HEK293 (cell line): ENCODE results near the gene ZNF181.

Experiments used
- CTCF ChIA-PET: fragments of 350-600 bp; formaldehyde crosslinking; extraction: SDS; loops from one replicate; lab custom pipeline; 2021; ENCODE audit warnings: antibody characterized with exemption; lab: Yijun Ruan, JAX
- POLR2A ChIA-PET: fragments of 300-600 bp; formaldehyde crosslinking; extraction: SDS; loops from one replicate; lab custom pipeline; 2020; ENCODE audit warnings: antibody characterized with exemption, inconsistent platforms; lab: Yijun Ruan, JAX
- H3K27ac ChIP-seq: fragments of 200-500 bp; sonication (Bioruptor generic); 2 replicates; pipeline ENCODE4 v1.5.1; 2014; ENCODE audit warnings: low read depth, low read length, control low read depth, inconsistent platforms; ENCODE audit errors: extremely low read depth
- H3K36me3 ChIP-seq, 2 experiments: fragments of 200-500 bp in 1 of 2; sonication (Bioruptor generic) in 1 of 2; 1 replicate in 1 of 2; 2 replicates in 1 of 2; pipeline ENCODE4 v1.5.1; 2014 to 2017; ENCODE audit warnings: inconsistent platforms in 2 of 2, low read length in 2 of 2; ENCODE audit not compliant: control insufficient read depth in 2 of 2, insufficient read depth in 1 of 2
- H3K4me1 ChIP-seq: fragments of 200-500 bp; sonication (Bioruptor generic); 2 replicates; pipeline ENCODE4 v1.5.1; 2014; ENCODE audit warnings: mild to moderate bottlenecking, low read length, inconsistent platforms; ENCODE audit not compliant: control insufficient read depth, insufficient read depth
- H3K4me3 ChIP-seq: 2 replicates; pipeline ENCODE4 v1.5.1; 2011; ENCODE audit warnings: low read depth, mild to moderate bottlenecking, control low read depth, low read length, moderate library complexity
- H3K9me3 ChIP-seq: fragments of 200-500 bp; sonication (Bioruptor generic); 2 replicates; pipeline ENCODE4 v1.5.1; 2014; ENCODE audit warnings: low read depth, low read length, inconsistent platforms; ENCODE audit not compliant: control insufficient read depth, insufficient read depth
- EGR2 ChIP-seq: fragments of 450-650 bp; formaldehyde crosslinking; IDR thresholded peaks from 2 replicates; pipeline ENCODE4 v1.5.1; 2016; ENCODE audit warnings: low read depth, missing biosample characterization, missing genetic modification characterization
- HOXD13 ChIP-seq: sonication (generic); formaldehyde crosslinking; IDR thresholded peaks from 2 replicates; pipeline ENCODE4 v1.8.0; 2022; ENCODE audit warnings: missing genetic modification reagents, borderline replicate concordance
- KLF1 ChIP-seq: fragments of 450-650 bp; formaldehyde crosslinking; IDR thresholded peaks from 2 replicates; pipeline ENCODE4 v1.5.1; 2016; ENCODE audit warnings: missing biosample characterization, missing genetic modification characterization
- TCF7L2 ChIP-seq: IDR thresholded peaks from 2 replicates; pipeline ENCODE4 v1.6.1; 2011; ENCODE audit warnings: low read depth, mild to moderate bottlenecking, inconsistent platforms, low read length, moderate library complexity, borderline replicate concordance
- ZBTB26 ChIP-seq: fragments of 450-650 bp; formaldehyde crosslinking; optimal IDR thresholded peaks from 2 replicates; pipeline ENCODE3; 2016; ENCODE audit warnings: missing biosample characterization, mild to moderate bottlenecking, missing genetic modification characterization
- ZBTB48 ChIP-seq: fragments of 450-650 bp; formaldehyde crosslinking; IDR thresholded peaks from 2 replicates; pipeline ENCODE4 v1.5.1; 2016; ENCODE audit warnings: missing biosample characterization, missing genetic modification characterization
- ZBTB49 ChIP-seq: fragments of 450-650 bp; formaldehyde crosslinking; IDR thresholded peaks from 2 replicates; pipeline ENCODE4 v1.5.1; 2016; ENCODE audit warnings: missing biosample characterization, missing genetic modification characterization, low read depth
- ZBTB7A ChIP-seq: fragments of 450-650 bp; formaldehyde crosslinking; IDR thresholded peaks from 2 replicates; pipeline ENCODE4 v1.5.1; 2016; ENCODE audit warnings: low read depth, missing biosample characterization, missing genetic modification characterization
- ZNF146 ChIP-seq: fragments of 450-650 bp; formaldehyde crosslinking; IDR thresholded peaks from 2 replicates; pipeline ENCODE4 v1.5.1; 2016; ENCODE audit warnings: missing biosample characterization, missing genetic modification characterization
- ZNF169 ChIP-seq: fragments of 450-650 bp; formaldehyde crosslinking; IDR thresholded peaks from 2 replicates; pipeline ENCODE4 v1.5.1; 2016; ENCODE audit warnings: missing biosample characterization, missing genetic modification characterization
- ZNF184 ChIP-seq: fragments of 450-650 bp; IDR thresholded peaks from 2 replicates; pipeline ENCODE4 v1.5.1; 2018; ENCODE audit warnings: missing biosample characterization, mild to moderate bottlenecking, missing genetic modification characterization
- ZNF391 ChIP-seq: fragments of 450-650 bp; formaldehyde crosslinking; IDR thresholded peaks from 2 replicates; pipeline ENCODE4 v1.5.1; 2016; ENCODE audit warnings: low read depth, missing biosample characterization, missing genetic modification characterization, borderline replicate concordance
- ZNF510 ChIP-seq: fragments of 450-650 bp; formaldehyde crosslinking; IDR thresholded peaks from 2 replicates; pipeline ENCODE4 v1.5.1; 2018; ENCODE audit warnings: mild to moderate bottlenecking, missing genetic modification characterization, missing biosample characterization; ENCODE audit not compliant: insufficient replicate concordance
- ZNF529 ChIP-seq: fragments of 450-650 bp; formaldehyde crosslinking; IDR thresholded peaks from 2 replicates; pipeline ENCODE4 v1.5.1; 2017; ENCODE audit warnings: missing genetic modification characterization, missing biosample characterization; ENCODE audit not compliant: insufficient replicate concordance
- ZNF548 ChIP-seq: fragments of 450-650 bp; formaldehyde crosslinking; IDR thresholded peaks from 2 replicates; pipeline ENCODE4 v1.5.1; 2016; ENCODE audit warnings: missing biosample characterization, missing genetic modification characterization
- ZNF560 ChIP-seq: fragments of 450-650 bp; formaldehyde crosslinking; IDR thresholded peaks from 2 replicates; pipeline ENCODE4 v1.5.1; 2017; ENCODE audit warnings: missing biosample characterization, missing genetic modification characterization, borderline replicate concordance
- ZNF580 ChIP-seq: fragments of 450-650 bp; formaldehyde crosslinking; IDR thresholded peaks from 2 replicates; pipeline ENCODE4 v1.5.1; 2016; ENCODE audit warnings: missing biosample characterization, missing genetic modification characterization
- ZNF600 ChIP-seq: fragments of 450-650 bp; formaldehyde crosslinking; IDR thresholded peaks from 2 replicates; pipeline ENCODE4 v1.5.1; 2016; ENCODE audit warnings: missing biosample characterization, missing genetic modification characterization
- ZNF768 ChIP-seq: fragments of 450-650 bp; formaldehyde crosslinking; IDR thresholded peaks from 2 replicates; pipeline ENCODE4 v1.5.1; 2018; ENCODE audit warnings: missing biosample characterization, mild to moderate bottlenecking, missing genetic modification characterization
- ZNF777 ChIP-seq: fragments of 450-650 bp; formaldehyde crosslinking; IDR thresholded peaks from 2 replicates; pipeline ENCODE4 v1.5.1; 2017; ENCODE audit warnings: missing biosample characterization, missing genetic modification characterization, borderline replicate concordance
- ZNF830 ChIP-seq: fragments of 450-650 bp; IDR thresholded peaks from 2 replicates; pipeline ENCODE4 v1.5.0; 2018; ENCODE audit warnings: missing biosample characterization, missing genetic modification characterization, low read depth, mild to moderate bottlenecking, moderate library complexity
- TF ChIP-seq, protein P1 (sequence below): fragments of 450-650 bp; formaldehyde crosslinking; IDR thresholded peaks from 2 replicates; pipeline ENCODE4 v1.5.1; 2017; ENCODE audit warnings: missing biosample characterization, missing genetic modification characterization
- TF ChIP-seq, protein P2 (sequence below): fragments of 450-650 bp; formaldehyde crosslinking; IDR thresholded peaks from 2 replicates; pipeline ENCODE4 v1.5.1; 2016; ENCODE audit warnings: missing biosample characterization, missing genetic modification characterization

Gene ZNF181

GRCh38 chr19:34772697-34773554, 38.9 kb downstream of the ZNF181 start, which contains the start of gene ZNF599 (continued):
- TF ChIP-seq, protein P1, sequence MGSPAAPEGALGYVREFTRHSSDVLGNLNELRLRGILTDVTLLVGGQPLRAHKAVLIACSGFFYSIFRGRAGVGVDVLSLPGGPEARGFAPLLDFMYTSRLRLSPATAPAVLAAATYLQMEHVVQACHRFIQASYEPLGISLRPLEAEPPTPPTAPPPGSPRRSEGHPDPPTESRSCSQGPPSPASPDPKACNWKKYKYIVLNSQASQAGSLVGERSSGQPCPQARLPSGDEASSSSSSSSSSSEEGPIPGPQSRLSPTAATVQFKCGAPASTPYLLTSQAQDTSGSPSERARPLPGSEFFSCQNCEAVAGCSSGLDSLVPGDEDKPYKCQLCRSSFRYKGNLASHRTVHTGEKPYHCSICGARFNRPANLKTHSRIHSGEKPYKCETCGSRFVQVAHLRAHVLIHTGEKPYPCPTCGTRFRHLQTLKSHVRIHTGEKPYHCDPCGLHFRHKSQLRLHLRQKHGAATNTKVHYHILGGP (tag by site-specific recombination), result no peak
- peak; percentile 89 for TF ChIP-seq KLF1 (tag by site-specific recombination)
- 0 out of 2 replicates have a peak, but pooled peaks have one; percentile 52 for TF ChIP-seq ZNF169 (tag by site-specific recombination)
- TF ChIP-seq ZNF777 (tag by site-specific recombination), result peak; percentile 88; the same call in 1 of the 2 replicates
- TF ChIP-seq ZNF560, result no peak
- TF ChIP-seq, protein P2, sequence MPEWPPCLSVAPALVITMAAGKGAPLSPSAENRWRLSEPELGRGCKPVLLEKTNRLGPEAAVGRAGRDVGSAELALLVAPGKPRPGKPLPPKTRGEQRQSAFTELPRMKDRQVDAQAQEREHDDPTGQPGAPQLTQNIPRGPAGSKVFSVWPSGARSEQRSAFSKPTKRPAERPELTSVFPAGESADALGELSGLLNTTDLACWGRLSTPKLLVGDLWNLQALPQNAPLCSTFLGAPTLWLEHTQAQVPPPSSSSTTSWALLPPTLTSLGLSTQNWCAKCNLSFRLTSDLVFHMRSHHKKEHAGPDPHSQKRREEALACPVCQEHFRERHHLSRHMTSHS (tag by site-specific recombination), result no peak
- peak; percentile 74; the same call in 1 of the 2 replicates for TF ChIP-seq ZBTB7A (tag by site-specific recombination)
- TF ChIP-seq EGR2, result peak; percentile 78
- peak; percentile 41 for TF ChIP-seq ZBTB26 (tag by site-specific recombination)
- peak; percentile 48; the same call in 1 of the 2 replicates for TF ChIP-seq ZNF600 (tag by site-specific recombination)
- no peak; the same call in 1 of the 2 replicates for TF ChIP-seq ZNF580 (tag by site-specific recombination)
- TF ChIP-seq ZBTB49, result no peak

DNA sequence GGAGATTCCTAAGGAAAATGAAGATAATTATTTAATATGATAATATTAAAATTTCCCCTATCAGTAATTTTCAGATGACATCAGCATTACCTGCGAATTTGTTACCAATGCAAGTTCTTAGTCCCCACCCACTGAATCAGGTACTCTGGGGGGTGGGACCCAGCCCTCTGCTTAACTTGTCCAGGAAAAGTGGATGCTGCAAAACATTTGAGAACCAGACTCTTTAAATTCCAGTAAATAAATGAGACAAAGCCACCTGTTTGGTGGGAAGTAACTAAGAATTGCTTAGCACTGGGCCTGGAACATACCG, 39.5 kb downstream of the ZNF181 start:
- Histone ChIP-seq H3K9me3 (peaks cover 15% of the 10 kb centered on the region), H3K4me3 (no peak overlapping the region), H3K27ac (no peak overlapping the region), H3K36me3 (peaks cover 13 to 22% of the 10 kb centered on the region in 2 experiments), H3K4me1 (peaks cover 5% of the 10 kb centered on the region; the same call in 1 of the 2 replicates)
- no peak for TF ChIP-seq ZNF548 (tag by site-specific recombination)
- 0 out of 2 replicates have a peak, but pooled peaks have one; percentile 24 for TF ChIP-seq ZNF184
- TF ChIP-seq ZNF830 (tag by site-specific recombination), result no peak
- peak; percentile 27 for TF ChIP-seq ZNF510 (tag by site-specific recombination)
- no peak for TF ChIP-seq ZNF529 (tag by site-specific recombination)
- TF ChIP-seq TCF7L2, result no peak
- no peak for TF ChIP-seq ZNF391 (tag by site-specific recombination)
- TF ChIP-seq HOXD13 (CRISPR knock-in tag), result no peak
- TF ChIP-seq ZBTB48 (tag by site-specific recombination), result no peak
- TF ChIP-seq ZNF768 (tag by site-specific recombination), result 0 out of 2 replicates have a peak, but pooled peaks have one; percentile 13
- TF ChIP-seq ZNF146 (tag by site-specific recombination), result no peak
- CTCF ChIA-PET, result no interaction called here
- POLR2A ChIA-PET, result no interaction called here
